ENCODE data around the gene KCNMA1.

KCNMA1 gene

DNA sequence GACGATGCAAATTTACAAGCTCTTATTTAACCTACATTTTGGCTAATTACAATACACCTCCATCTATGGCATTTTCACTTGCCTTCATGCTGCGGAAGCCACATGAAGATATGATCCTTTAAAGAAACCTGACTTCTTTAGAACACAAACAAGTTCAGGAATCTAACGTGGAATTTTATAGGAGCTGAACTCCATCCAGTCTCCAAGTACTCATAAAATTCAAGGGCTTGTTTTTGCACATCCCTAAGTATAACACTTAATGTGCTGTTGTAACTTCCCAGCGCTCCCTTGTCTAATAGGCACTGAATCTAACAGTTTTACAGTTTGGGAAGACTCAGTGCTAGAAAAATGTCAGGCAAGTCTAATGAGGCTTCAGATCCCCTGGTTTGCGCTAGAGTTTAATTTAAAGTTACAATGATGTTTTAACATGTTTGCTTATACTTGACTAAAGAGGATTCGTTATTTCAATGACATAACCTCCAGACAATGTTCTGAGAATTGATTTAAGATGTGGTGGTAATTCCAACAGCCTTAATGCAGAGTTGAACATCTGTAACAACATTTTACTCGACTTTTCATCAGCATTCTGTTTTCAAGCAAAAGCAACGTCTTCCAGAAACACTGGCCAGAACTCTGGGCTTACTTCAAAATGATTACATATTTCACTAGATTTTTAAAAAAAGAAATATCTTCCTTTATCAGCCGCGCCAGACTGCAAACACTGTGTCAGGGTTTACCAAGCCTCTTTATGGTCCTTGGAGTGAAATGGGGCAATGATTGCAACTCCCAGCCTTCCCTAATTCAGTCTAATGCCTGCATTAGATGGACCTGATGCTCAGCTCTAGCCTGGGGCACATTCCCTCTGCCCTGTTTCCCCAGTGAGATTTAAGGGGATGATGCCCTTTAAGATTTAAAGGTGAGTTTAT lies 664.3 kb downstream of the KCNMA1 start:
- H3K9ac ChIP-seq, result no peak overlapping the region
- H3K4me2 ChIP-seq (ENCODE audit: low read length), result no peak overlapping the region
- H3K27ac ChIP-seq, result no peak overlapping the region
- no peak overlapping the region for H3K4me3 ChIP-seq (ENCODE audit: low read depth, low read length)
- no peaks in the 10 kb centered on the region for H3K9me3 ChIP-seq (ENCODE audit: control insufficient read depth, low read length)
- H3K36me3 ChIP-seq (ENCODE audit: control insufficient read depth, insufficient read depth, low read length), result no peaks in the 10 kb centered on the region
- no peak overlapping the region for H2AFZ ChIP-seq
- no peaks in the 10 kb centered on the region for H3K27me3 ChIP-seq (ENCODE audit: control insufficient read depth, insufficient read depth, low read length)
- no peaks in the 10 kb centered on the region for H3K4me1 ChIP-seq
- H3K79me2 ChIP-seq, result no peaks in the 10 kb centered on the region
- TF ChIP-seq, protein P1, sequence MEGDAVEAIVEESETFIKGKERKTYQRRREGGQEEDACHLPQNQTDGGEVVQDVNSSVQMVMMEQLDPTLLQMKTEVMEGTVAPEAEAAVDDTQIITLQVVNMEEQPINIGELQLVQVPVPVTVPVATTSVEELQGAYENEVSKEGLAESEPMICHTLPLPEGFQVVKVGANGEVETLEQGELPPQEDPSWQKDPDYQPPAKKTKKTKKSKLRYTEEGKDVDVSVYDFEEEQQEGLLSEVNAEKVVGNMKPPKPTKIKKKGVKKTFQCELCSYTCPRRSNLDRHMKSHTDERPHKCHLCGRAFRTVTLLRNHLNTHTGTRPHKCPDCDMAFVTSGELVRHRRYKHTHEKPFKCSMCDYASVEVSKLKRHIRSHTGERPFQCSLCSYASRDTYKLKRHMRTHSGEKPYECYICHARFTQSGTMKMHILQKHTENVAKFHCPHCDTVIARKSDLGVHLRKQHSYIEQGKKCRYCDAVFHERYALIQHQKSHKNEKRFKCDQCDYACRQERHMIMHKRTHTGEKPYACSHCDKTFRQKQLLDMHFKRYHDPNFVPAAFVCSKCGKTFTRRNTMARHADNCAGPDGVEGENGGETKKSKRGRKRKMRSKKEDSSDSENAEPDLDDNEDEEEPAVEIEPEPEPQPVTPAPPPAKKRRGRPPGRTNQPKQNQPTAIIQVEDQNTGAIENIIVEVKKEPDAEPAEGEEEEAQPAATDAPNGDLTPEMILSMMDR (IDR thresholded peaks at IDR 0.05), result no peak

DNA sequence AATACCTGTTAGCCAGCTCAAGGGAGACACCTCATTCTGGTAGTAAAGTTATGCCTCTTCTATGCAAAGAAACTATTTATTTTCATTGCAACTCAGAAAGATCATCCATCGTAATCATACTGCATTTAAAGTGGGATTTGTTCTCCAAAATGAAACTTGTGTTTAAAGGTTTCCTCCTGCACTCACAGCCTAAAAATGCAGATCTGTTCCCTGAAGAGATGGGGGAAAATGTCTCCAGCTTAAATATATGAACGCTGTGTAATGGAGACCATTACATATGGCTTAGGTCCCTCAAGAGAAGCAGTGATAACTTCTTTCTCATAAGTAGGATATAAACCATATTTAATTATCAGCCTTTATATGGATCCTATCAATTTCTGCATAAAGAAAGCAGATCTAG lies 665.1 kb downstream of the KCNMA1 start:
- H3K4me1 ChIP-seq, result no peaks in the 10 kb centered on the region
- no peak overlapping the region for H3K9ac ChIP-seq
- H3K27me3 ChIP-seq (ENCODE audit: control insufficient read depth, insufficient read depth, low read length), result no peaks in the 10 kb centered on the region
- H3K9me3 ChIP-seq (ENCODE audit: control insufficient read depth, low read length), result no peaks in the 10 kb centered on the region
- TF ChIP-seq, protein P1 (IDR thresholded peaks at IDR 0.05), result no peak
- H3K36me3 ChIP-seq (ENCODE audit: control insufficient read depth, insufficient read depth, low read length), result no peaks in the 10 kb centered on the region
- H3K4me3 ChIP-seq (ENCODE audit: low read depth, low read length), result no peak overlapping the region
- H3K4me2 ChIP-seq (ENCODE audit: low read length), result no peak overlapping the region
- H2AFZ ChIP-seq, result no peak overlapping the region
- H3K27ac ChIP-seq, result no peak overlapping the region
- no peaks in the 10 kb centered on the region for H3K79me2 ChIP-seq

DNA sequence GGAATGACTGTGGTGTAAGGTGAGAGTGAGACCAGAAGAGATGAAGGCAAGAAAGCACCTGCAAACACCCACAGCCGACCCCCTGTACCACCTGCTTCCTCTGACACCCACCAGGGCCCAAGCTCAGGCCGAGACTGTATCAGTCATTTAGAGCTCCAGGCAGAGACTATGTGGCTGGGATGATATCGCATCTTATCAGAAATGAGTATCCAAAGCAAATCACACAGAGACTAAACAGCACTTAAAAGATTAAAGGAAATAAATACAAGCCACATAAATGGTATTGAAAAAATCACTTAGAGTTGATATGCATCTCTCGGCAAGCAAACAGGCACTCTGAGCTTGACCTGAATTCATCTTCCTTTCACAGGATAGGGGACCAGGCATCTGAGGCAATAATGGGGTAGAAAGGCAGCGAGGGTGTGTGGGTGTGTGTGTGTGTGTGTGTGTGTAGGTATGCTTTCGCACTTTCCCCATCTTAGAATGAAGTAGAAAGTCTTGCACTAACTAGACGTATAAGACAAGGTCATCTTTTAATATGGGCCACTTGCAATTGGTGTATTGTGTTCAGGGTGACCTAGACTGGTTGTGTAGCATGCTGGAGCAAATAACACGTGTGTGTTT lies 665.9 kb downstream of the KCNMA1 start:
- Histone ChIP-seq H2AFZ (no peak overlapping the region), H3K4me3 (ENCODE audit: low read depth, low read length) (no peak overlapping the region), H3K36me3 (ENCODE audit: control insufficient read depth, insufficient read depth, low read length) (no peaks in the 10 kb centered on the region), H3K9ac (no peak overlapping the region), H3K4me2 (ENCODE audit: low read length) (no peak overlapping the region), H3K79me2 (no peaks in the 10 kb centered on the region), H3K27me3 (ENCODE audit: control insufficient read depth, insufficient read depth, low read length) (no peaks in the 10 kb centered on the region), H3K4me1 (no peaks in the 10 kb centered on the region), H3K9me3 (ENCODE audit: control insufficient read depth, low read length) (no peaks in the 10 kb centered on the region), H3K27ac (no peak overlapping the region)
- TF ChIP-seq, protein P1 (IDR thresholded peaks at IDR 0.05), result no peak

DNA sequence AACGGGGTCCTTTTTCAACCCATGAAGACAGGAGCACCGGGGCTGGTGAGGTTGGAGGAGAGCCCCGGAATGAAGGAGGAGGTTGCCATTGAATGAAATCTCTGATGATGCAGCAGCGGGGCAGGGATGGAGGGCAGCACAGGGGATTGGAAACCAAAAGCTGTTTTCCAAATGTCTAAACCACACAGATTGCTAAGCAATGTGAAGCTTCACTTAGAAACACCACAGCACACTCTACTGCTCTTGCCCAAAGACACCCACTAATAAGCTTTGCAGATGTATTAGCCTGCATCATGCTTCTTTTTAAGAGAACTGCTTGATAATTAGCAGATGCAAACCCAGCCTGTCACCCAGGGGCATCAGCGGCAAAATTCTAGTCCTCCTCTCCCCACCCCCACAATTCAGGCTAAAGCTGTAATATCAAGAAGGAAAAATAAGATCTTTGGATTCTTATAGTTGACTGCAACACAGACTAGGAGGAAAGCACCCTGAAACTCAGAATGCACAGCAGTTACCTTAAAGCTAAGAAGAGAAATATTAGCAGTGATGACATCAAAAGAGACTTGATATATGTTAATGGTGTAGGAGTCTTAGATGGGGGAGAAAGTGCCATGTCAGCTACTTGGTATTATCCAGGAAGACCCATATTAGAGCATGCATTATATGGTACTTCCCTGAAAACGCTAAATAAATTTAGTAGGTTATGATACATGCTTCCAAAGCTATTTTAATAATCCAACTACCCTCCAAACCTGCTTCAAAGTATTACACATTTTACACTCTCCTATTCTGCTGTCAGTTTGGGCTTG lies 666.7 kb downstream of the KCNMA1 start:
- H3K9me3 ChIP-seq (ENCODE audit: control insufficient read depth, low read length), result no peaks in the 10 kb centered on the region
- TF ChIP-seq, protein P1 (IDR thresholded peaks at IDR 0.05), result no peak
- H3K4me2 ChIP-seq (ENCODE audit: low read length), result no peak overlapping the region
- H3K36me3 ChIP-seq (ENCODE audit: control insufficient read depth, insufficient read depth, low read length), result no peaks in the 10 kb centered on the region
- no peak overlapping the region for H3K27ac ChIP-seq
- no peaks in the 10 kb centered on the region for H3K4me1 ChIP-seq
- no peaks in the 10 kb centered on the region for H3K79me2 ChIP-seq
- H2AFZ ChIP-seq, result no peak overlapping the region
- no peak overlapping the region for H3K4me3 ChIP-seq (ENCODE audit: low read depth, low read length)
- H3K9ac ChIP-seq, result no peak overlapping the region
- no peaks in the 10 kb centered on the region for H3K27me3 ChIP-seq (ENCODE audit: control insufficient read depth, insufficient read depth, low read length)

All from parathyroid adenoma (tissue), 2 donors.